Stimulated activated CD8-positive, alpha-beta memory T cell treated with anti-CD3 and anti-CD28 coated beads, Interleukin-15, amount 100 ng/mL, for 1 hour (primary cell): ENCODE measurements around the gene BCAS3.
"Not testable (repeated sequence)": the region's sequence is repeated elsewhere in the genome, so short reads cannot be mapped to it uniquely, and the experiment has no call there.

Experiments
- DNase-seq: peaks from one replicate; pipeline ENCODE4 v3.0.0-alpha.2; 2020; ENCODE audit warnings: low read depth

BCAS3 gene

DNA sequence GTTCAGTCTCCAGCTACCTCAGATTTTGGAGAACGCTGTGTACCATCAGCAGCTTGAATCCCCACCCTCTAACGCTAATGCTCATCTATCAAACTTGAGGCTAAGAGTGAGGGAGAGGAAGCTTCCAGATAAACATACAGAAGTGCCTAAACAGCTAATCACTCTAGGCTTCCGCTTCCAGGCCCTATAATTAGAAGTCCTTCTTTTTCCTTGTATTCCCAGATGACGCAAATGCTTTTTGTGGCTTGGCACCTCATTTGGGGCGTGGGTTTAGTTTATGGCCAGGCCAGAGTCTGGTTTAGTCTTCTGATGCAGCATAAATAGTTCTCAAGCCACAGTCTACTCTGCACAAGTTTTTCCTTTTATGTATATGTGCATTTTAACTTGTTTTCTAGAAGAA, 263.4 kb downstream of the BCAS3 start:
- DNase-seq = no peak

DNA sequence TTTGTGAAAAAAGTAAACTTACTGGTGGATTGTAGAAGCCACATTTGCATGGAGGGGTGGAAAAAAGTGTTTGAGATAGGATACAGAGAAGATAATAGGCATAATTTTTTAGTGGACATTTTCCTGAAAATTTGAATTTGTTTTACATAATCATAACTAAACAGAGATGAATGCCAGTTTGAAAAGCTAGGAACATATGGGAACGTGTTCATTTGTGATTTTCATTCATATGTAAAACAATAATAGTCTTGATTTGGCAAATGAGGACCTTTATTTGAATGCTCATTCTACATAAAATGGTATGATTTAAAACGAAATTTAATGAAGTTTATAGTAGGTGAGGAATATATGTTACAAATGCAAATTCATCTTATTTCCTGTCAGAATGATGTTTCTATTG, 263.9 kb downstream of the BCAS3 start:
- no peak for DNase-seq

DNA sequence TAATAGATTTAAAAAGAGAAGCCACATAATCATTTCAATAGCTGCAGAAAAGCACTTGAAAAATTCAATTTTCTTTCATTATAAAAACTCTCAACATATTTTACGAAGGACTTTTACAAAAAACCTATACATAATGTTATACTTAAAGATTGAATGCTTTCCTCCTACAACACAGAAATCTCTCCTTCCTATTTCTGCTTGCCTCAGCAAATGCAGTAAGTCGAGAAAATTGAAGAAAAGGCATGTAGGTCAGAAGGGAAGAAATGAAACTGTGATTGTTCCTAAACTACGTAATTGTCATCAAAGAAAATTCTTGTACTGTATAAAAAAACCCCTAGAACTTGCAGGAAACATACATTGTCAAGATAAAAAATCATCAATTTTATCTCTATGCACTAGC, 267.1 kb downstream of the BCAS3 start:
- DNase-seq = no peak

DNA sequence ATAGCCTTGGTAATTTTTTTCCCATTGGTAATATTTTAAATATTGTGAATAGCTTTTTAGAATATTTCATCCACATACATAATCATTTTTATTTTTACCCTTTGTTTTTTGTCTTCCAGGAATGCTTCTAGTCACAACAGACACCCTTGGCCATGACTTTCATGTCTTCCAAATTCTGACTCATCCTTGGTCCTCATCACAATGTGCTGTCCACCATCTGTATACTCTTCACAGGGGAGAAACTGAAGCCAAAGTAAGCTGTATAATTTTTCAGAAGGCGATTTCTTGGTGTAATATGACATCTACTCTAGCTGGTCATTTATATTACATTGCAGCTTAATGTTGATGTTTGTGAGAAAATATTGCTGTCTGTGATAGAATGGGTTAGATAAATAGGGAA, 269.4 kb downstream of the BCAS3 start:
- no peak for DNase-seq

DNA sequence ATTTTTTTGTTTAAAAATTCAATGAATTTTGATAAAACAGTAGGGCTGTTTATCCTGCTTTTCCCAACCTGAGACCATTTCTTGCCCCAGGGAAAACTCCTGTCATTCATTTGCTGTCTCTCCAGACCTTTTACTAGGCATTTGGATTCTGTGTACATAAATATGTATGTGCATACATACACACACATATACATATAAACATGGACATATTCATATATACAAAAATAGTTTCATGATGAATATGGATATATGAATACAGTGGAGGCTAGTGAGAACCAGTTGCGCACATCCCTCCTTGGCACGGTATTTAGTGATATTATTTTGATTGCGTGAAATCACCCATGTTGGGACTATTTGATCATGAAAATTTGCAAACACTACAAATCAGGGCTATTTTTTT, 269.9 kb downstream of the BCAS3 start:
- DNase-seq = no peak

DNA sequence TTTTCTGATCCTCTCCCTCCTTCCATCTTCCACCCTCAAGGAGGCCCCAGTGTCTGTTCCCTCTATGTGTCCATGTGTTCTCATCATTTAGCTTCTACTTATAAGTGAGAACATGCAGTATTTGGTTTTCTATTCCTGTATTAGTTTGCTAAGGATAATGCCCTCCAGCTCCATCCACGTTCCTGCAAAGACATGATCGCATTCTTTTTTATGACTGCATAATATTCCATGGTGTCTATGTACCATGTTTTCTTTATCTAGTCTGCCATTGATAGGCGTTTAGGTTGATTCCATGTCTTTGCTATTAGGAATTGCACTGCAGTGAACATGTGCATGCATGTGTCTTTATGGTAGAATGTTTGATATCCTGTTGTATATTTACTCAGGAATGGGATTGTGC, 275.1 kb downstream of the BCAS3 start:
- DNase-seq = no peak

DNA sequence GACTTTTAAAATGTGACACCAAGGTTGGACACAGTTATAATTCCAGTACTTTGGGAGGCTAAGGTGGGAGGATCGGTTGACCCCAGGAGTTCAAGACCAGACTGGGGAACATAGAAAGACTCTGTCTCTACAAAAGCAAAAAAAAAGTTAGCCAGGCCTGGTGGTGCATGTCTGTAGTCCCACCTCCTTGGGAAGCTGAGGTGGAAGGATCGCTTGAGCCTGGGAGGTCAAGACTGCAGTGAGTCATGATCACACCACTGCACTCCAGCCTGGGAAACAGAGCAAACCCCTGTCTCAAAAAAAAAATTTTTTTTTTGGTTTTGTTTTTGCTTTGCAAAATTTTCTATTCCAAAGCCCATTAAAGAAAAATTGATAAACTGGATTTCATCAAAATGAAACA, 281.4 kb downstream of the BCAS3 start:
- no peak for DNase-seq

DNA sequence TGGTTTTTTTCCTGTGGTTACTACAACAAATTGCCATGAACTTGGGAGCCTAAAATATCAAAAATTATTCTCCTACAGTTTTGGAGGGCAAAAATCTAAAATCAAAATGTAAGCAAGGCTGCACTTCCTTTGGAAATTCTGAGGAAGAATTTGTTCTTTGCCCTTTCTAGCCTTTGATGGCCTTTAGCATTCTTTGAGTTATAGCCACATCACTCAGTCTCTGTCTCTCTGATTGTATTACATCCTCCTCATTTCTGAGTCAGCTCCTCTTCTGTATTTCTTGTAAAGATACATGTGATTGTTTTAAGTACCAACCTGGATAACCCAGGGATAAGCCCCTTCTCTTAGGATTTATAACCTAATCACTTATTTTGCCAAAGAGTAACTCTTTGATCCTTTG, 282.0 kb downstream of the BCAS3 start:
- no peak for DNase-seq

DNA sequence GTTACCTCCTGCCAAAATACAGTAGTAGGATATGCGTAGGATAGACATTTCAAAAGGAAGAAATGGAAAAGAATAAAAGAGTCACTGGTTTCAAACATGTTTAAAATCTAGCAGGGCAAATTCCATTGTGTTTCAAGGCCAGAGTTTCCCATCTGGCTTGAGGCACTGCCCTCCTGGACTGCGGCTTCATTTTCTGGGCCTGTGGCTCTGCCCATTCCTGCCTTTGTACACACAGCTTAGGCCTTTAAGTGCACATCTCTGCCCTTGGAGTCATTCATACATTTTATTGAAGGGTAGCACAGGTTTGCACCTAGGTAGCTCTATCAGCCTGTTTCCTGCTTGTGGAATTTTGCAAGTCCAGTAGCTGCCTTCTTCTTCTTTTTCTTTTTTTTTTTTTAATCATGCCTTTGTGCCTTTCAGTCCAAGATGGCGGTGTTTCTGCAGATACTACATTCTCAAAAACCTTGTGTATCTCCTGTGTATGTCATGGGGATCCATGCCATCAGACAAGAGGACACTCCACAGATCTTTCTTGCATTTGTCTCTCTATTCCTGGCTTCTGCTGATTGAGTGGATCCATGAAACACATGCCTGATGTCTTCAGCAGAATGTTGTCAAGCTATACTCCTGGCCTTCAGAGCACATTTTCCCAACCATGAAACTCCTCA, 282.9 kb downstream of the BCAS3 start:
- no peak for DNase-seq

DNA sequence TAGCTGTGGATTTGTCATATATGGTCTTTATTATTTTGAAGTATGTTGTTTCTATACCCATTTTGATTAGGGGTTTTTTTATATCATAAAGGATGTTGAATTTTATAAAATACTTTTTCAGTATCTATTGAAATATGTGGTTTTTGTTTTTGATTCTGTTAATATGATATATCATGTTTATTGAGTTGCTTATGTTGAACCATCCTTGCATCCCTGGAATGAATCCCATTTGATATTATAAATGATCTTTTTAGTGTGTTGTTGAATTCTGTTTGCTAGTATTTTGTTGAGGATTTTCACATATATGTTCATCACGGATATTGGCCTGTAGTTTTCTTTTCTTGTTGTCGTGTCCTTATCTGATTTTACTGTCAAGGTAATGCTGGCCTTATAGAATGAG, 286.5 kb downstream of the BCAS3 start:
- DNase-seq = no peak

DNA sequence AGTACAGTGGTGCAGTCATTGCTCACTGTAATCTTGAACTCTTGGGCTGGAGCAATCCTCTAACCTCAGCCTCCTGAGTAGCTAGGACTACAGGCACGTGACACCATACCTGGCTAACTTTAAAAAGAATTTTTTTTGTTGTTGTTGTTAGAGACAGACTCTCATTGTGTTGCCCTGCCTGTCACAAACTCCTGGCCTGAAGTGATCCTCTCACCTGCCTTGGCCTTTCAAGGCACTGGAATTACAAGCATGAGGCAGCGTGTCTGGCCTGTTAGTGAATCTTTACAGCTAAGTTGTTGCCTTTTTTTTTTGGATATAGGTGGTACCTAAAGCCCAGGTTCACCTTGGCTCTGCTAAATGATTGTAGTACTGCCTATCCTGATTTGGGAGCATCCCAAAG, 290.6 kb downstream of the BCAS3 start:
- DNase-seq = no peak

DNA sequence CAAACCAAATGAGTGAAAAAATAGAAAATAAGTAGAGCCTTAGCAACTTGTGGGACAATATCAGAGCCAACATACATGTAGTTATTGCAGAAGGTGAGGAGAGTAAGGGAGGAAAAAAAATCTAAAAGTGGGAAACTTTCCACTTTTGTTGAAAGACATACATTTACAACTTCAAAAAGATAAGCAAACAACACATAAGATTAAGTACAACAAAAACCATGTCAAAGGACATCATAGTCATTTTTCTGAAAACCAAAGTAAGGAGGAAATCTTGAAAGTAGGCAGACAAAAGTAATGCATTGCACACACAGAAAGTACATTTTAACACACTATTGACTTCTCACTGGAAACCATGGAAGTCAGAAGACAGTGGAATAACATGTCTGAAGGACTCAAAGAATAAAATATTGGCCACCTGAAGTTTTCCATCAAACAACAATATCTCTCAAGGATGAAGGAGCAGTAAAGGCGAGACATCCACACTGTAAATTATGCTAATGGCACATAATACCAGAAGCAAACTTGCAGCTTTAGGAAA, 291.9 kb downstream of the BCAS3 start:
- DNase-seq = no peak

DNA sequence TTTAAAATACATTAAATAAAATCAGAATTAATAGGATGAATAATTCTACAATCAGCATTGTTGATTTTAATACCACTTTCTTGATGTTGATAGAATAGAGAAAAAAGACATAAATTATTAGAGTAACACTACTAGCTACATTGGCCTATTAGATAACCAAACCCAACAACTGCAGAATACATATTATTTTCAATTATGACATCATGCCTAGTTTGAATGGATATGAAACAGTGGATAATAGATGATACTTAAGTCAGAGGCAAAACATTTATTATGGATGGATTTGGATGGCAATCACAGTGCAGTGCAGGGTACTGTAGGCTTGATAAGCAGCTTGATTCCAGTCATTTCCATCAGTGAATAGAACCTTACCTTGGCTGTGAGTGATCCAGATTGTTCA, 293.1 kb downstream of the BCAS3 start:
- no peak for DNase-seq

DNA sequence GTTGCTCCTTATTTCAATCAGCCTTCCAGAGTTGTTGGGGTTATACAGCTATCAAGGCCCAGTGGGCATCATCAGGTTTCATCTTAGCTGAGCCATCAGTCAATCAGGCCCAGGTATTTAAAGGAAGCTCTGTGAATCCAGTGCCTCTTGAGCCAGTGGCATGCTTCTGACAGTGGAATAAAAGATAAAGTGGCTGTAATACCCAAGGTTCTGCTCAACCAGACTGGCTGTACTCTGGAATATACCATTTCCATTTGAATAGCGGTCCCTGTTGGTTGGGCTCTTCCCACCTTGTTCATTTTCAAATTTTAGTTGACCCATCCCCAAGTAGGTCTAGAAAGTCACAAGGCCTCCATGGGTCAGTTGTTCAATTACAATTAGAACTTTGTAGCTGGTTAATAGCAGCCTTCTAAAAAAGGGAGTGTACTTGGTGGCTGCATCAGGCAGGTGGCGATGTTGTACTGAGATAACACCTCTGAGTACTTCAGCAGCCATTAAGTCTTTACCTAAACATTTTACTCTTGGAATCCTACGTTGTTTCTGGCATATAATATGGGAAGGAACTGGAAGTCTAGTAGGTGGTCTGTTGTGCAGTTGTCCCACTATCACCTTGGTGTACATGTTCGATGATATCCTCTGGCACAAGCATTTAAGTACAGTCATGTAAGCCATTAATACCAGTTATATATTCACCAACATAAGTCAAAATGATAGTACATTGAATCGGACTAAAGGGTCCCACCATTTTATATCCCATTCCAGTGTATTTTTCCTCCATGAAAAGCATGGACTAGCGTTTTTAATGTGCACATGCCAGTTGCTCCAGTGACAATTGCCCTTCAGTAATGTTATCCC, 294.1 kb downstream of the BCAS3 start:
- DNase-seq = no peak

DNA sequence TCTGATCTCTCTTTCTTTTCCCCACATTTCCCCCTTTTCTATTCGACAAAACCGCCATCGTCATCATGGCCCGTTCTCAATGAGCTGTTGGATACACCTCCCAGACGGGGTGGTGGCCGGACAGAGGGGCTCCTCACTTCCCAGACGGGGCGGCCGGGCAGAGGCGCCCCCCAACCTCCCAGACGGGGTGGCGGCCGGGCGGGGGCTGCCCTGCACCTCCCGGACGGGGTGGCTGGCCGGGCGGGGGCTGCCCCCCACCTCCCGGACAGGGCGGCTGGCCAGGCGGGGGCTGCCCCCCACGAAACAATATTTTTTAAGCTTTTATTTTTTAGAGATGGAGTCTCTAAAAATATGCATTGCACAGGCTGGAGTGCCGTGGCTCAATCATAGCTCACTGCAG, 299.2 kb downstream of the BCAS3 start:
- not testable (repeated sequence) for DNase-seq

DNA sequence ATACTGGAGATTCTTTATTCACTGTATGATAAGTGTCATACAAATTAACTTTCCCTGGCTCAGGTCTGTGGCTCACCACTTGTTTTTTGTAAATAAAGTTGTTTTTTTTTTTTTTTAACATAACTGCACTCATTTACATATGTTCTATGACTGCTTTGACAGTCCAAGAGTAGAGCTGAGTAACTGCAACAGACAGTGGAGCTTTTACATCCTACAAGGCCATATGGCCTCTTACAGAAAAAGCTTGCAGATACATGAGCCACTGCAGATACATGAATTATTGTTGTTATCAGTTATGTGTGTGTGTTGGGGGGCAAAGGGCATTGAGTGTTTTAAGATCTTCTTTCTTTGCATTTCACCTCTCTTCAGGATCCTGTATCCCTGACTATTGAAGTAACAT, 311.7 kb downstream of the BCAS3 start:
- no peak for DNase-seq

DNA sequence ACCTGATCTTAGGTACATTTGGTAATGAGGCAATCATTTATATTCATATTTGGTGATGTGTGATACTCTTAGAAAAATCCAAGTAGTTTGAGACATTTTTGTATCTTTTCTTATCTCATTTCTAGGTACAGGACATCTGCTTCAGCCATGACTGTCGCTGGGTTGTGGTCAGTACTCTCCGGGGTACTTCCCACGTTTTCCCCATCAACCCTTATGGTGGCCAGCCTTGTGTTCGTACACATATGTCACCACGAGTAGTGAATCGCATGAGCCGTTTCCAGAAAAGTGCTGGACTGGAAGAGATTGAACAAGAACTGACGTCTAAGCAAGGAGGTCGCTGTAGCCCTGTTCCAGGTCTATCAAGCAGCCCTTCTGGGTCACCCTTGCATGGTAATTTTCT, 312.2 kb downstream of the BCAS3 start:
- DNase-seq = no peak

DNA sequence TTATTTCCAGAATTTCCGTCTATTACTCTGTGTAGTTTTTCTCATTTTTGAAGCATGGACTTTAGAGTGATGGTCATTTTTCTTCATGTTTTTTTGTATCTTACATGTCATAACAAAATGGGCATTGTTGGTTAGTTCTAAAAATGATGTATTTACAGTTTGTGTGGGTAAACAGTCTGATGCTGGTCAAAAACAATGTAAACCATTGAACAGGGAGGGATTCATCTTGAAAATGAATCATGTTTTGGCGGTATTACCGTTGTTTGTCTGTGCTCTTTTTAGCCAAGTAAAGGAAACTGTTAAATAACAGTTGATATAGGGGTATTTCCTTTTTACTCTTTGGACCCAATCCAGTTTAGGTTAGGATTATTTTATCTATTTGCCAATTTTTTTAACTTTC, 315.8 kb downstream of the BCAS3 start:
- DNase-seq = no peak

DNA sequence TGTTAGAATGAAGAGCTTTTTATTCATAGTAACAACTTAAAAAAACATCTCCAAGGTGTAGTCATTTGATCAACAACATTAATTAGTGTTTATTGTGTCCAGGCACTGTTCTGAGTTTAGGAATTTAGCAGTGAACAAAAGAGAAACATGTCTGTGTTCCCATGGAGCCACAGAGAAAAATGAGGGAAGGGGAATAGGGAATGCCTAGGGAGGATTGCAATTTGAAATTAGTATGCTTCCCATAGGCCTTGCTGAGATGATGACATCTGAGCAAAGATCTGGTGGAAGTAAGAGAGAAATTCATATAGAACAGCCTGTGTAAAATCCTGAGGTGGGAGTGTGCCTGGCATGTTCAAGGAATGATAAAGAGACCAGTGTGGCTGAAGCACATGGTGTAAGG, 318.0 kb downstream of the BCAS3 start:
- DNase-seq = no peak

DNA sequence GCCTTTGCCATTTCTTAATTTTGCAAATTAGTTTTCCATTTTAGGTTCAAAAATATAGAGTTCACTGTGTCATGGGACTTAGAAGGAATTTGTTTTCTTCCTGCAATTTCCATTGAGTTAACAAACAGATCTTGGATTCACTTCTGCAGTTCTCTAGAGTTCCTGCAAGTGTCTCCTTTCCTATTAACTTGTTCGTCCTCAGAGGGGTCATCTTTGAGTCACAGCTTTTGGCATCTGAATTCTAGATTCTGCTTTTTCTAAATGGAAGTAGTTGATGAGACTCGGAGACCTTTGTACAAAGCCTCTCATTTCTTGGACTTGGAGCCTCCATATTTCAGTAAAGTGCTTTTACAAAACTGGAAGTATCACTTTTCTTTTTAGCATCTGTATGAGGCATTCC, 323.3 kb downstream of the BCAS3 start:
- DNase-seq = no peak

DNA sequence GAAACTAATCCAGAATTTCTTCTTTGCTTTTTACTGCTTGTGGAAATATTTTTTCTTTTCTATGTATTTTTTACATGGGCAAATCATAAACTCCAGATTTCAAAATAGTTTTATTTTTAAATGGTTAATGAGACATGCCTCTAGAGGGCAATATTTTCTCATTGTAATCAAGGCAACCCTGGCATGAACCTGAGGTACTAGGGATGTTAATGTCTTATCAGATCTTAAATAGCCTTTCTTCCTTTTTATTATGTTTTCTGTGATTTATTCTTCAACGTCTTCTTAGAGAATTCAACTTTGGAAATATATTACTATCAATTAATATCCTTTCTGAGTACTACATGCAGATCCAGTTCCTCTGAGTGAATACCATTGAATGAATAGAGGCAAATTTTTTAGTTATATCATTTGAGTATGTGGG, 324.7 kb downstream of the BCAS3 start:
- no peak for DNase-seq

DNA sequence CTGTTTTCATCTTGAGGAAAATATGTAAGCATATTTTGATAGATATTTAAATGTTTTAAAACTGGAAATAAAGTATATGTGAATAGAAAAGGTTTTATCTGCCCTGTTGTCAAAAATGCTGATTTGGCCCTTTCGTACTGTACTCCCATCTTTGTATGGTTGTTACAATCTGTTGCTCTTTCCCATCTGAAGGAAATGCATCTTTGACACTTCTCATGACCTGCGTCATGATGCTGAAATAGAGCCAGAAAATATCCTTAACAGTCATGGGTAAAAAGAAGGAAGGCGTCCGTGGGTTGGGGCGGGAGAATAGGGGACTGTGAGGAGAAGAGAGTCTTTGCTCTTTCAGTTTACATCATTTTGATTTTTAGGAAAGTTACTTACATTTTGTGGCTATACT, 327.7 kb downstream of the BCAS3 start:
- no peak for DNase-seq

DNA sequence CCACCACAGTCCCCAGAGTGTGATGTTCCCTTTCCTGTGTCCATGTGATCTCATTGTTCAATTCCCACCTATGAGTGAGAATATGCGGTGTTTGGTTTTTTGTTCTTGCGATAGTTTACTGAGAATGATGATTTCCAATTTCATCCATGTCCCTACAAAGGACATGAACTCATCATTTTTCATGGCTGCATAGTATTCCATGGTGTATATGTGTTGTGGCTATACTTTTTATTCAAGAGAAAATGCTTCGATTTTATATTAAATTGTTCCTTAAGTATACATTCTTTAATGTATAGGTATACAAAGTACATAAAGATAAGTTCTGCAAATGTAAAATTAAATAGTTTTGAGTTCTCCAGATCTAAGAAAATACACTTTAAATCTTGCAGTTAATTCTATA, 328.3 kb downstream of the BCAS3 start:
- DNase-seq = not testable (repeated sequence)

DNA sequence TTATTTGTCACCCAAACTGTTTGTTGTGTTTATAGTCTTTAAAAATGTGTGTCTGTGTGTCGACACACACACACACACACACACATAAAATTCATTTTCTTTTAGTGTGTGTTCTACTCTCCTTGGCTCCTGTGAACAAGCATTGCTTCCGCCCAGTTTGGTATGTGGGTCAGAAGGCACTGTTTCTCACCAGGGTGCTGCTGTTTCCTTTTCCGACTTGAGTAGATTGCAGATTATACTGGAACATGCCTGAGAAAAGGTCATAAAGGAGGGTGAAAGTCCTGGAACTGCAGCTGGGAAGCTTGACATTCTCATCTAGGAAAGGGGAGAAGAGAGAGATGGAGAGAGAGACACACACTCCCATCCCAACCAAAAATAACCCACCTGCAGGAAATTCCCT, 330.3 kb downstream of the BCAS3 start:
- DNase-seq = no peak
